B cell (primary cell): ENCODE measurements around the gene SSBP2. TPM values are rescaled to one million over a fixed set of nuclear protein-coding genes. Genes with fewer than 3 reads are reported as not detected.

ENCODE experiments used
- ATAC-seq: fragments of 200-7000 bp; cut with Tn5 transposase; one replicate; pipeline ENCODE4 v1.10.0; 2021; ENCODE audit warnings: low read depth, mild to moderate bottlenecking, moderate number of reproducible peaks, moderate library complexity
- CTCF ChIA-PET: fragments of 350-600 bp; sonication (Branson Sonifier 250); formaldehyde crosslinking; loops from one replicate; lab custom pipeline; 2021; ENCODE audit warnings: antibody characterized with exemption, inconsistent platforms; lab: Charles Lee
- POLR2A ChIA-PET: fragments of 350-600 bp; sonication (Branson Sonifier 250); formaldehyde crosslinking; loops from one replicate; lab custom pipeline; 2021; ENCODE audit warnings: antibody characterized with exemption; lab: Charles Lee
- DNase-seq: peaks from one replicate; pipeline ENCODE4 v3.0.0; 2013
- H2AFZ ChIP-seq: 2 replicates; pipeline ENCODE4 v1.6.1; 2012; ENCODE audit warnings: mild to moderate bottlenecking, low read depth, low read length; ENCODE audit not compliant: insufficient read depth, poor library complexity, severe bottlenecking
- H3K27ac ChIP-seq, 2 donors: 1 replicate in 1 of 2; 2 replicates in 1 of 2; pipeline ENCODE4 v1.5.1; 2012 to 2013; ENCODE audit warnings: low read length in 2 of 2, mild to moderate bottlenecking in 2 of 2, moderate library complexity in 1 of 2
- H3K27me3 ChIP-seq, 4 experiments: fragments of 200-600 bp in 1 of 4; sonication (generic) in 1 of 4; replicated peaks in 1 of 4; 1 replicate in 2 of 4; 2 replicates in 2 of 4; pipeline versions ENCODE4 v1.6.1 to v1.7.0; 2013 to 2016; ENCODE audit warnings: low read length in 3 of 4, mild to moderate bottlenecking in 2 of 4, mixed read lengths in 1 of 4, moderate library complexity in 1 of 4; ENCODE audit not compliant: insufficient read depth in 4 of 4, control insufficient read depth in 3 of 4; ENCODE audit errors: control extremely low read depth in 1 of 4
- H3K36me3 ChIP-seq, 2 experiments: replicated peaks in 1 of 2; 1 replicate in 1 of 2; 2 replicates in 1 of 2; pipeline versions ENCODE4 v1.6.1 to v1.7.1; 2013; ENCODE audit warnings: low read length in 1 of 2; ENCODE audit not compliant: insufficient read depth in 2 of 2, control insufficient read depth in 1 of 2; ENCODE audit errors: control extremely low read depth in 1 of 2, extremely low read depth in 1 of 2
- H3K4me1 ChIP-seq, 2 donors: fragments of 200-600 bp in 1 of 2; sonication (generic) in 1 of 2; 1 replicate in 1 of 2; 2 replicates in 1 of 2; pipeline versions ENCODE4 v1.5.1 to v1.6.1; 2013 to 2017; ENCODE audit warnings: low read length in 2 of 2; ENCODE audit not compliant: control insufficient read depth in 2 of 2, insufficient read depth in 2 of 2
- H3K4me2 ChIP-seq: replicated peaks from 2 replicates; pipeline ENCODE3; 2012; ENCODE audit warnings: mild to moderate bottlenecking, low read depth, low read length; ENCODE audit not compliant: poor library complexity, severe bottlenecking
- H3K4me3 ChIP-seq, 5 experiments: fragments of 200-600 bp in 1 of 5; sonication (generic) in 1 of 5; 1 replicate in 3 of 5; 2 replicates in 2 of 5; pipeline versions ENCODE4 v1.5.1 to v1.7.0; 2011 to 2016; ENCODE audit warnings: low read length in 4 of 5, mild to moderate bottlenecking in 4 of 5, low read depth in 2 of 5, control low read depth in 1 of 5, moderate library complexity in 1 of 5; ENCODE audit not compliant: insufficient read depth in 1 of 5; ENCODE audit errors: control extremely low read depth in 1 of 5, extremely low read depth in 1 of 5
- H3K79me2 ChIP-seq: fragments of 200-600 bp; sonication (generic); one replicate; pipeline ENCODE4 v1.6.0; 2016; ENCODE audit warnings: low read length; ENCODE audit not compliant: control insufficient read depth, insufficient read depth
- H3K9ac ChIP-seq: fragments of 200-600 bp; sonication (generic); 2 replicates; pipeline ENCODE4 v1.6.1; 2017; ENCODE audit warnings: mild to moderate bottlenecking, low read length, moderate library complexity
- H3K9me3 ChIP-seq, 3 donors: one replicate each; pipeline versions ENCODE4 v1.6.1 to v1.7.1; 2013; ENCODE audit warnings: low read length in 2 of 3; ENCODE audit not compliant: control insufficient read depth in 2 of 3, insufficient read depth in 1 of 3; ENCODE audit errors: control extremely low read depth in 1 of 3
- H4K20me1 ChIP-seq: 2 replicates; pipeline ENCODE4 v1.6.0; 2012; ENCODE audit warnings: mild to moderate bottlenecking, low read length; ENCODE audit not compliant: insufficient read depth, control insufficient read depth, poor library complexity, severe bottlenecking
- H3K27ac Mint-ChIP-seq: one replicate; pipeline ENCODE4 v1.8.0; 2021; ENCODE audit warnings: mixed read lengths
- H3K27me3 Mint-ChIP-seq: one replicate; pipeline ENCODE4 v1.8.0; 2021; ENCODE audit warnings: mixed read lengths
- H3K4me1 Mint-ChIP-seq: one replicate; pipeline ENCODE4 v1.8.0; 2021; ENCODE audit warnings: mixed read lengths
- H3K4me3 Mint-ChIP-seq: one replicate; pipeline ENCODE4 v1.8.0; 2021; ENCODE audit warnings: mixed read lengths
- H3K9me3 Mint-ChIP-seq: one replicate; pipeline ENCODE4 v1.8.0; 2022; ENCODE audit warnings: mixed read lengths; ENCODE audit not compliant: insufficient read depth
- EZH2 ChIP-seq: IDR thresholded peaks from 2 replicates; pipeline ENCODE4 v1.6.1; 2012; ENCODE audit warnings: borderline replicate concordance, low read depth, mild to moderate bottlenecking, moderate library complexity, low read length; ENCODE audit not compliant: insufficient read depth, poor library complexity, severe bottlenecking
- WGBS: methylation state at CpG from one replicate; pipeline ENCODE4 v1.1.5; 2013; ENCODE audit warnings: missing lambda C conversion rate; ENCODE audit not compliant: insufficient coverage; 5-methylcytosine and 5-hydroxymethylcytosine counted together
- intact Hi-C: fragments of 100-400 bp; cut with micrococcal nuclease; formaldehyde crosslinking; loops from one replicate; pipeline ENCODE4 v1.10.0; 2022
- polyA plus RNA-seq: library from polyadenylated mRNA; depleted of rRNA; stranded (reverse); fragments of >200 nt; gene quantifications from 2 replicates; pipeline ENCODE4 v1.2.3, GENCODE V29; 2012
- total RNA-seq, 2 donors: library from RNA; stranded (reverse); fragments of 120-200 nt in 1 of 2; gene quantifications; 1 replicate in 1 of 2; 2 replicates in 1 of 2; pipeline versions ENCODE4 v1.2.3 to v1.2.4, GENCODE V29; 2013 to 2022
- TF ChIP-seq, protein P1 (sequence below): fragments of 200-600 bp; IDR thresholded peaks from one replicate; pipeline ENCODE4 v1.8.0; 2022; ENCODE audit warnings: antibody characterized with exemption, mild to moderate bottlenecking

The SSBP2 gene
- total and polyA plus RNA-seq, 2 donors (not counting 1 experiment from before 2014, with no cell fraction given) = 40.9 to 49.6 TPM

DNA sequence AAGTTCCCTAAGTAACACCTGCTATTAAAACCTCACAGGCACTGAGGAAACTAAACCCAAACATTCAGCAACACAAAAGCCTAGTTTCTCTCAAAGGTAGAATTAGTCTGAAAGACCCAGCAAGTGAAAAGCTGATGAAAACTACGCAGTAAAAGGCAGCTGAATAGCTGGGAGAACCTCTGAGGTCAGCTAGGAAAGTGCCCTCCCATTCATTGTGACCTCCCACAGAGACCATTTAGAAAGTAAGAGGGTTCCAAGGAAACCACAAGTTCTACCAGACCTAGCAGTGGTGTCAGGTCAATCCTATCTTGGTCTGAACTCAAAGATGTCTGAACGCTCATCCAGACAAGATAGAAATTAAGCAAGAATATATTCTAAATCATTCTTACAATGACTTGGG, 144.7 kb downstream of the SSBP2 start:
- POLR2A ChIA-PET = interaction anchor here (0.5 kb wide), 1 partner anchor 130 kb away, joined by 5 read pairs; no protein-coding TSS in a partner anchor
- no peak for TF ChIP-seq EZH2
- TF ChIP-seq, protein P1, sequence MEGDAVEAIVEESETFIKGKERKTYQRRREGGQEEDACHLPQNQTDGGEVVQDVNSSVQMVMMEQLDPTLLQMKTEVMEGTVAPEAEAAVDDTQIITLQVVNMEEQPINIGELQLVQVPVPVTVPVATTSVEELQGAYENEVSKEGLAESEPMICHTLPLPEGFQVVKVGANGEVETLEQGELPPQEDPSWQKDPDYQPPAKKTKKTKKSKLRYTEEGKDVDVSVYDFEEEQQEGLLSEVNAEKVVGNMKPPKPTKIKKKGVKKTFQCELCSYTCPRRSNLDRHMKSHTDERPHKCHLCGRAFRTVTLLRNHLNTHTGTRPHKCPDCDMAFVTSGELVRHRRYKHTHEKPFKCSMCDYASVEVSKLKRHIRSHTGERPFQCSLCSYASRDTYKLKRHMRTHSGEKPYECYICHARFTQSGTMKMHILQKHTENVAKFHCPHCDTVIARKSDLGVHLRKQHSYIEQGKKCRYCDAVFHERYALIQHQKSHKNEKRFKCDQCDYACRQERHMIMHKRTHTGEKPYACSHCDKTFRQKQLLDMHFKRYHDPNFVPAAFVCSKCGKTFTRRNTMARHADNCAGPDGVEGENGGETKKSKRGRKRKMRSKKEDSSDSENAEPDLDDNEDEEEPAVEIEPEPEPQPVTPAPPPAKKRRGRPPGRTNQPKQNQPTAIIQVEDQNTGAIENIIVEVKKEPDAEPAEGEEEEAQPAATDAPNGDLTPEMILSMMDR = no peak
- H3K27me3 Mint-ChIP-seq = no peaks in the 10 kb centered on the region
- Histone ChIP-seq H3K79me2 (peaks cover 2% of the 10 kb centered on the region), H3K27ac (no peak overlapping the region), H3K4me3 (no peak overlapping the region), H3K4me1 (no peaks in the 10 kb centered on the region), H2AFZ (no peak overlapping the region), H3K36me3 (peaks cover 3 to 26% of the 10 kb centered on the region in 2 experiments), H3K9ac (no peak overlapping the region), H4K20me1 (peaks cover 10% of the 10 kb centered on the region), H3K27me3 (no peaks in the 10 kb centered on the region), H3K9me3 (peaks cover 0 to 13% (median 11%) of the 10 kb centered on the region in 3 donors), H3K4me2 (no peak overlapping the region)
- WGBS = 100% methylated on average over 1 of the region's 2 CpGs
- ATAC-seq (no peak), DNase-seq (no peak)
- H3K9me3 Mint-ChIP-seq = peaks cover 6% of the 10 kb centered on the region
- no peaks in the 10 kb centered on the region for H3K4me1 Mint-ChIP-seq
- no peak overlapping the region for H3K27ac Mint-ChIP-seq
- CTCF ChIA-PET = no interaction called here
- no peak overlapping the region for H3K4me3 Mint-ChIP-seq
- intact Hi-C loops = no loop called here

DNA sequence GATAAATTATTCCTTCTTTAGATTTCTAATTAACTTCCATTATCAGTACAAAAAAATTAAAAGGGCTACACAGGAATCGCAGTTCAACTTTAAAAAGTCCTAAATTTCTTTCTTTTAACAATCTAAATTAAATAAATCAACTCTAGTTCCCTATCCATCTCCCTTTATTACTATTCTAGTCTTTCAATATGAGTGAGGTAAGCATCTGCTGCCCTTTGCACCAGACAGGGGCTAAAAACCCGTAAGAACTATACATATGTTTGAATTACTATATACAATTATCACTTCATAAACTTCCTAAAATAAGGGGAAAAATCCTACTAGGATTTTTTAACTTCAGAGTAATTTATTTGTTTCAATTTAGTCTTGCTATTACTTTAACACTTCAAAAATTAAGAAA, 145.6 kb downstream of the SSBP2 start:
- Mint-ChIP-seq H3K9me3 (peaks cover 6% of the 10 kb centered on the region), H3K27ac (no peak overlapping the region), H3K4me1 (no peaks in the 10 kb centered on the region), H3K27me3 (no peaks in the 10 kb centered on the region), H3K4me3 (no peak overlapping the region)
- no peak overlapping the region for H2AFZ ChIP-seq
- no peaks in the 10 kb centered on the region for H3K4me1 ChIP-seq
- WGBS = no CpG with 5 or more reads among the region's 2 CpGs
- POLR2A ChIA-PET = no interaction called here
- H3K4me3 ChIP-seq = no peak overlapping the region
- CTCF ChIA-PET = no interaction called here
- ATAC-seq = no peak
- H3K9ac ChIP-seq = no peak overlapping the region
- H3K36me3 ChIP-seq = peaks cover 3 to 26% of the 10 kb centered on the region in 2 experiments
- H4K20me1 ChIP-seq = peaks cover 10% of the 10 kb centered on the region
- peaks cover 0 to 9% (median 8%) of the 10 kb centered on the region in 3 donors for H3K9me3 ChIP-seq
- no peak for DNase-seq
- TF ChIP-seq EZH2 = no peak
- TF ChIP-seq, protein P1 = no peak
- H3K79me2 ChIP-seq = peaks cover 2% of the 10 kb centered on the region
- no peak overlapping the region for H3K4me2 ChIP-seq
- H3K27me3 ChIP-seq = no peaks in the 10 kb centered on the region
- intact Hi-C loops = no loop called here
- no peak overlapping the region for H3K27ac ChIP-seq
